Esophagus squamous epithelium (tissue), 4 donors: Measurements from ENCODE around the gene ROR2.

Experiments used
- CTCF ChIP-seq, 6 experiments: fragments of 450-650 bp in 4 of 6; fragments of 200-600 bp in 2 of 6; sonication (generic) in 2 of 6; IDR thresholded peaks; one replicate each; pipeline ENCODE4 v1.5.1; 2016 to 2019; ENCODE audit warnings: antibody characterized with exemption in 6 of 6, mild to moderate bottlenecking in 4 of 6, moderate library complexity in 4 of 6
- POLR2A ChIP-seq, 4 donors: fragments of 450-650 bp; IDR thresholded peaks; one replicate each; pipeline ENCODE4 v1.6.1; 2017; ENCODE audit warnings: antibody characterized with exemption in 4 of 4, mild to moderate bottlenecking in 4 of 4, moderate library complexity in 3 of 4

GRCh38 chr9:91735049-91735448 lies 215.0 kb downstream of the ROR2 start:
- no peak for TF ChIP-seq CTCF (IDR thresholded peaks at IDR 0.05)
- TF ChIP-seq POLR2A (IDR thresholded peaks at IDR 0.05) = no peak
